DMS153 treated with DMSO at 0.1 percent for 48 hours (cell line): ENCODE measurements around the gene CBX1.
A peak's percentile ranks its signal among the peaks of the same experiment; 100 is the strongest.
"Not testable (repeated sequence)": the region's sequence is repeated elsewhere in the genome, so short reads cannot be mapped to it uniquely, and the experiment has no call there.

ENCODE experiments used
- DNase-seq: peaks from one replicate; lab custom pipeline; 2025; ENCODE audit not compliant: unreplicated experiment; lab: John Stamatoyannopoulos, UW

CBX1 gene

GRCh38 chr17:48053758-48054237 lies 47.5 kb downstream of the CBX1 start:
- DNase-seq = no peak

GRCh38 chr17:48052956-48053757 lies 48.1 kb downstream of the CBX1 start:
- DNase-seq = peak; percentile 39

DNA sequence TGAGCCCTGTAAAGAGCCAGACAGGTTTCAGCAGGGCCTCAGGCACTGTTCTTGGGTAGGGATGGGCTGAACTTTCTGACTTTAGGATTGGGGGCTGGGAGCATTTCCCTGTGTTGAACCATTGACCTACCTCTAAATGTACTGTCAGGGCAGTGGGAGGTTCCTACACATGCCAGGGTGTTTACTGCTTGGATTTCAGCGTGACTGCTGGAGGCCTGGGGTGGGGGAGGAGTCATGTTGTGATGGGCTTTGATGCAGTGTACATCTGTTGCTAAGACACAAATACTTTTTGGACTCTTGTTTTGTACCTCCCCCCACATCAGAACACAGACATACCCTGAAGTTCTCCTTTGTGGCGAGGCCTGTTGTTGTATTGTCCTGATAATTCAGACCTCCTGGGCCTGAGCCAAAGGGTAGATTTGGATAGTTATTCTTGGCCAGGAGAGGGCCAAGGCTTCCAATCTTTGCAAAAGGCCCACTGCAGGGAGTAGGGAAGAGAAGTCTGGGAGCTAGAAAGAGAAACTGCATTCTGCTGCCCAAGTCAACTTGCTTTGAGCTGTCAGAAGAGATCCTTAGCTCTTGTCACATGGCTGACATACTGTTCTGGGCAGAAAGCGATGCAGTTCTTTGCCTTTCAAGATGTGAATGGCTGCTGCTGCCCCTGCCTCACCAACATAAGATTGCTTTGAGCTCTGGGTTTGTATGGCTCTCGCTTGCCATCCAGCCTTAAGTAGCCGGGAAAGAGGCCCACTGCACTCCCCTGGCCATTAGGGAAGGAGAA lies 49.4 kb downstream of the CBX1 start:
- DNase-seq = no peak

DNA sequence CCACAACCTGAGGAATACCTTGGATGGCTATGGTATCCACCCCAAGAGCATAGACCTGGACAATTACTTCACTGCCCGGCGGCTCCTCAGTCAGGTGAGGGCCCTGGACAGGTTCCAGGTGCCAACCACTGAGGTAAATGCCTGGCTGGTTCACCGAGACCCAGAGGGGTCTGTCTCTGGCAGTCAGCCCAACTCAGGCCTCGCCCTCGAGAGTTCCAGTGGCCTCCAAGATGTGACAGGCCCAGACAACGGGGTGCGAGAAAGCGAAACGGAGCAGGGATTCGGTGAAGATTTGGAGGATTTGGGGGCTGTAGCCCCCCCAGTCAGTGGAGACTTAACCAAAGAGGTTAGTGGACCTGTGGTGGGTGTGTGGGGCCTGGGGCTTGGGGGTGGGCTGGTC lies 50.0 kb downstream of the CBX1 start:
- DNase-seq = no peak

DNA sequence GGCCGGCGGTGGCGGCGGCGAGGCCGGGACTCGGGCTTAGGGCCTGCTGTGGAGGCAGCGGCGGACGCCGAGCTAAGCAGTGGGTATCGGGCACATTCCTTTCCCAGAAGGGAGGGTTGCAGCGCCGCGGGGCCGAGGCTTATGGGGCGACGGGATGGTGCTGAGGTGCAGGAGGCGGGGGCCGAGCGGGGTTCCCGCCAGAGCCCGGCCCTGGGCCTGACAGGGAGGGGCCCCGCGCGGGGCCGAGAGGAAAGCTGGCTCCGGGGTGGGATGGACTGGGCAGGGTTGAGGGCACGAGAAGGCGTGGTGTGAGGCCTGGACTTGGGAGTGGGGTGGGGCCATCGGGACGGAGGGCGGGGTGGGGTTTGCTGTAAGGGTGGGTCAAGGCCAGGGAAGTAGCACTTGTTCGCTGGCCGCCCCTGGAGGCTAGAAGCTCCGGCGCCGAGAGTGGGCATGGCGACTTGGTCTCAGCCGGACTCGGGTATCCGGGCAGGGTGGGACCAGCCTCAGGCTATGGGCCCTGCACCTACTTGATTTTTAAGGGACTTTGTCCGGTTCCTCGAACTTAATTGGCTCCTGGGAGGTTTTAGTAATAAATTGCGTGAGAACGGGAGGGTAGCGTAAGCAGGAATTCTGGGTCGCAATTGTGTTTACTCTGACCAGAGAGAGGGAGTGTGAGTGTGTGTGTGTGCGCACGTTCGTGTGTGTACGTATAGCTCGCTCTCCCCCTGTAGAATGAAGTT lies 52.7 kb downstream of the CBX1 start:
- DNase-seq = peak; percentile 50

DNA sequence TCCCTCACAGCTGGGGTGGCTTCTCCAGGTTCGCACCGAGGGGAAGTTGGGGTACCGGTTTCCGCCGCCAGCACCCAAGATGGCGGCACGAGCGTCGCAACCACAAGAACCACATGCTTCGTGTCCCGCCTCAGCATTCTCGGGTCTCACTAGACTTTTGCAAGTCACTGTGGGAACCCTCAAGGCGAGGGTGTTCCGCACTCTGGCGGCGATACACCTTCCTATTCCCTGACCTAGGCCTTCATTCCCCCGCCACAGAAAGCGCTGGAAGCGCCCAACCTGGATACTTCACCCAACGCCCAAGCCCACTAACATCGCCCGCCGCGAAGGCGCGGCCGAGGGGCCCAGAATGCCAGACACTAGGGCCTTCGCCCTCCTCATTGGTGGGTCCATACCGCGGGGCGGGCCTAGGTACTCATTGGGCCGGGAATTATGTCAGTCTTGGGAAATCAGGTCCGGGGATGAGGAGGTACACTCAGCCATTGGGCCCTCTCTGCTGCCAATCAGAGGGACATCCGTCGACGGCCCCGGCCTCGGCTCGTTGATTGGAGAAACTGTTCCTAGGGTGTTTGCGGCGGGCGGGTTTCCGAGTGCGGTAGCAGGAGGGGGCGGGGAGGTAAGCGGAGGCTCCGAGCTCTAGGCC lies 53.4 kb downstream of the CBX1 start, which contains the start of gene NFE2L1:
Gene NFE2L1, plus strand, starts transcription at position 619 of the 643 bp plus-strand sequence. CDS start 2,760 bp downstream, outside the sequence.
- DNase-seq = peak; percentile 98

DNA sequence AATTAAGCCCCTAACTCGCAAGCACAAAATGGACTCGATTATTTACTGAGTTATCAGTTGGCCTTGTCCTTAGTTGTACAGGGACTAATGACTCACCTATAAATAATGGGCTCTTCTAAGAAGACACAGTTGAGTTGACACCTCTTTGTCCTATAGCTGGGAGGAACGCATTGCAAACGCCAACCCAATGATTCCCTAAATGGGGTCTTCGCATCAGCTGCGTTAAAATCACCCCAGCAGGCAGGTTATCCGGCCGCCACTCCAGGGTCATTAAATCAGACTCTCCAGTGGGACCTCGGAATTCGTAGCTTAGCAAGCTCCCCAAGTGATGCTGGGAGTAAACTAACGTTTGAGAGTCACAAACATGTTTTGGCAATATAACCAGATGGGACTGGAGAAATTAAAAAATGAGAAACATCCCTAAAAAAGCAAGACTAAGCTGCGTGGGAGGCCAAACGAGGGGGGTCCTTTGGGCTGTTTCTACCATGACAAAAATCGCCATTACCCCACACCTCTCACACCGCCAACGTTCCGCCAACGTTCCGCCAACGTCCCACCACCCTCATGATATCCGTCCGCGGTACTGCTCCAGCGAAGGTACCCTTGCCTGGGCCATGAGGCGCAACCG lies 54.1 kb downstream of the CBX1 start:
- DNase-seq = no peak

DNA sequence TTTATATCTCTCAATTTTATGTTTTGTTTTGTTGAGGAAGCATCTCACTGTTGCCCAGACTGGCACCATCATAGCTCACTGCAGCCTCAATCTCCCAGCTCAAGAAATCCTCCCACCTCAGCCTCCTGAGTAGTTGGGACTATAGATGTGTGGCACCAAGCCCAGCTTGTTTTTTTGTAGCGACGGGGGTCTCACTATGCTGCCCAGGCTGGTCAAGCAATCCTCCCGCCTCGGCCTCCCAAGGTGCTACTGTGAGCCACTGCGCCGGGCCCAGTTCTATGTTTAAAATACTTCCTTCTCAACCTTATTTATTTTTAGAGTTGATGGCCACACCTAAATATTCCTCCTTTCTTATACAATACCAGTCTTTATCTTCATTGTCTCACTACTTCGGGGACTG lies 55.0 kb downstream of the CBX1 start:
- no peak for DNase-seq

DNA sequence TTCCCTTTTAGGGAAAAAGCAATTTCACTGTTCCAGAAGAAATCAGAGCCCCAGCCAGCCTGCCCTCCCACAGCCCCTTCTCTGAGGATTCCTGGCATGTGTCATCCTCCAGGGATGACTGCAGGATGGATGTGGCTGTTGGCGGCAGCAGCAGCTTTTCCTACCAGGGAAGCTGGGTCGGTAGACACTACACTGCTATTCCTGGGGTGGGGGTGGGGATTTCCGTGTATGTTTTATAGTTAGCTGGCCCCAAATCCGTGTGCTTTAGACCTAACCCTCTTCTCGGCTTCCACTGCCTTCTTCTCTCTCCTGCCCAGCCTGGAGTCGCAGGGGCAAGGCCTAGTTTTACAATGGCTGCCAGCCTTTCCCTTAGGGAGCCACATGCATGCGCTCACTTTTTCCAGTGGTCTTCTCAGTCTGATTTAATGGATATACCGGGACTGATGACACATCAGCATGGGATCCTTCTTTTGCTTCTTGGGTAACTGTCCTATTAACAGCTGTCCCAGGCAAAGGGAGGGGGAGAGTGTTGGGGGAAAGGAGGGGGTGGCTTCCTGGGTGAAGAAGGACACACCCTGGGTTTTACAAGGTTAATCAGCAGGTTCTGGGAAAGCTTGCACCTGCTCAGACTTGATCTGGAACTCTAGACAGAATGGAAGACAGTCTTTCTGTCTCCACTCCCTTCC lies 55.8 kb downstream of the CBX1 start:
- DNase-seq = no peak

GRCh38 chr17:48044851-48045250 lies 56.4 kb downstream of the CBX1 start:
- DNase-seq = no peak

DNA sequence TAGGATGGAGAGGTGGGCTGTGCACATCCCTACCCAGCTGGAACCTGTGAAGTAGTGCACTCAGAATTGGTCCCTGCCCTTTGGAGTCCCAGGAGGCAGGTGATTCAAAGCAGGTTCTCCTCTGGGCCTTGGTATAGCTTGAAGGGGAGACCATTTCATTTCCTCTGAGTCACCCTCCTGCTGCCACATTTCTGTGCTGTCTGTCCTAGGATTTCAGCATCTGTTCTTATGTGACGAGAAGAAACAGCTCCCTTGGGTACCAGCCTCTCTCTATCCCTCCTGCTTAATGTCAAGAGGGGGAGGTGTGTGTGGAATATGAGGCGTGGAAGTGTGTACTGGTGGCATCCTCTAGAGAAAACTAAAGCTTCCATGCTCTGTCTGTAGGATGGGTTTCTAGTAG lies 58.1 kb downstream of the CBX1 start:
- DNase-seq = no peak

GRCh38 chr17:48038687-48039086 lies 62.6 kb downstream of the CBX1 start:
- no peak for DNase-seq

- DNase-seq = no peak
Measured at GRCh38 chr17:48037838-48038323, 63.4 kb downstream of the CBX1 start.

GRCh38 chr17:48037036-48037837 lies 64.0 kb downstream of the CBX1 start, which contains the start of gene COPZ2:
Gene COPZ2, minus strand, starts transcription at chr17:48037797. Its CDS starts 20 bp downstream, at chr17:48037777.
- no peak for DNase-seq

DNA sequence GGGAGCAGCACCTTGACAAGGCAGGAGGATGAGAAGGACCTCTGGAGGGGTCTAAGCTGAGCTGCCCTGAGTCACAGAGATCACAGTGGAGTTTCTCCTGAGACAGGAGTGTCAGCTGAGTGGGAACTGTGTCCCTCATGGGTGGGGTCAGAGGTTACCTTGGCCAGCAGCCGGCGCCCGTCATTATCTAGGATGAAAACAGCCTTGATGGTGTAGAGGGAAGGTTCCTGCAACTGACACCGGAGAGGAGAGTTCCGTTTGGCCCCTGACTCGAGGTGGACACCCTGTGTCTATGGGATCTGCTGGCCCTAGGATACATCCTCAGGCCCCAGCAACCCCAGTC lies 64.6 kb downstream of the CBX1 start:
- no peak for DNase-seq

DNA sequence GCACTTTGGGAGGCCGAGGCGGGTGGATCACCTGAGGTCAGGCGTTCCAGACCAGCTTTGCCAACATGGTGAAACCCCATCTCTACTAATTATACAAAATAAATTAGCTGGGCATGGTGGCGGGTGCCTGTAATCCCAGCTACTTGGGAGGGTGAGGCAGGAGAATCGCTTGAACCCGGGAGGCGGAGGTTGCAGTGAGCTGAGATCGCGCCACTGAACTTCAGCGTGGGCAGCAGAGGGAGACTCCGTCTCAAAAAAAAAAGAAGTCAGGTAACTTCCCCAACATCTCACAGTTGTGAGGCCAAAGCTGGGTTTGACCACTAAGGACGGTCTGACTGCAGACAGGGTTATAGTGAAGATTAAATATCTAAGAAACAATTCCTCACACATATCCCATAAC lies 66.5 kb downstream of the CBX1 start:
- not testable (repeated sequence) for DNase-seq

- no peak for DNase-seq
Measured at GRCh38 chr17:48031966-48032365, 69.3 kb downstream of the CBX1 start.

GRCh38 chr17:48030531-48030930 lies 70.7 kb downstream of the CBX1 start:
- no peak for DNase-seq

DNA sequence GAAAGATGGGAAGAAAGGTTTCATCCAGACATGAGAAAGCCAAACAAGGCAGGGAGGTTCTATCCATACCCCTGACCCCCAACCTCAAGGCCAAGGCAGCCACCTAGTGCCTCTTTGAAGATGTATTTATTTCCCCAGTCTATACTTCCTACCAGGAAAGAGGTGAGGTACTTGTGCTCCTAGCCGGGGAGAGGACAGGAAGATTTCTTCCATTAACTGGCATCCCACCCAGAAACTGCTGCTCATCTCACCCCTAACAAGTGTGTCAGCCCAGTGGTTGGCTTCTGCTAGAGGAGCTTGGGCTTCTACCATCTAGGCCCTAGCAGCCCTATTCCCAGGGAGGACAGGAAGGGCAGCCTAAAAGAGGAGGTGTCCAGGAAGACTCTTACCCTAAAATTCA lies 72.5 kb downstream of the CBX1 start:
- DNase-seq = no peak
